ENCODE measurements around the gene HOXD4. TPM values are rescaled to one million over a fixed set of nuclear protein-coding genes. Genes with fewer than 3 reads are reported as not detected.

Gene HOXD4
- total RNA-seq, 1 donor = 1.1 TPM

- no peak for TF ChIP-seq CTCF (IDR thresholded peaks at IDR 0.05; ENCODE audit: insufficient read depth, low read length)
- DNase-seq (ENCODE audit: low read depth) = no peak
- H3K4me3 ChIP-seq (ENCODE audit: low read depth, low read length) = no peak overlapping the region
Measured at GRCh38 chr2:176149481-176149938, 1.8 kb upstream of the HOXD4 start.

GRCh38 chr2:176149939-176150583 lies 1.3 kb upstream of the HOXD4 start:
- no peak for DNase-seq (ENCODE audit: low read depth)
- TF ChIP-seq CTCF (IDR thresholded peaks at IDR 0.05; ENCODE audit: insufficient read depth, low read length) = no peak
- H3K4me3 ChIP-seq (ENCODE audit: low read depth, low read length) = no peak overlapping the region

- H3K4me3 ChIP-seq (ENCODE audit: low read depth, low read length) = no peak overlapping the region
- TF ChIP-seq CTCF (IDR thresholded peaks at IDR 0.05; ENCODE audit: insufficient read depth, low read length) = no peak
- no peak for DNase-seq (ENCODE audit: low read depth)
Measured at GRCh38 chr2:176150584-176151441, 537 bp upstream of the HOXD4 start.

- TF ChIP-seq CTCF (IDR thresholded peaks at IDR 0.05; ENCODE audit: insufficient read depth, low read length) = no peak
- no peak for DNase-seq (ENCODE audit: low read depth)
- H3K4me3 ChIP-seq (ENCODE audit: low read depth, low read length) = peak overlapping the region; percentile 9
Measured at GRCh38 chr2:176152350-176153181, 1.2 kb downstream of the HOXD4 start.

DNA sequence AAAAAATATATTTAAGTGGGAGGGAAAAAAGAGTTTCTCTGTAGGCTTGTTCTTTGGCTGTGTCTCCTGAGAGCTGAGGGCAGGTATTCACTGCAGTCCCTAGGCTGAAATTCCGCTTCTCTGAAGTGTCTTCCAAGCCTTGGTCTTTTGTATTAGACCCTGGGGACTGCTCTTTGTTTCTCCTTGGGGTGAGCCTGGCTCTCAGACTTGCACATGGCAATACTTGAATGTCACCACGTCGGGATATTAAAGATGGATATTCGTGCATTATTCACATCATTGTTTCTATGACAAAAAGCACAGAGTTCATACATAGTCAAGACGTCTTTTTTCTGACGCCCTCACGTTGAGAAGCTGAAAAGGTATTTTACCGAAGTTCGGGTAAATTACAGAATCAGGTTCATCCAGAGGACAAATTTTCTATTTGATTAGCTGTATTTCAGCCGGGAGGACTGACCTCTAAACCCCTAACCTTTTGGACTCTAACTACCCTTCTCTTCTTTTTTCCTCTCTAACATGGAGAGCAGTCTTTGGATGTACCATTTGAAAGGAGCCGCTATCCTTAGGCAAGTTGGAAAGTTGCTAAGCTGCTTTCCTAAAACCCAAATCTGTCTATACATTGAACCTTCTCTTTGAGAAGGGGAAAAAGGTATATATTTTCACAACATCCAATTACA lies 3.4 kb downstream of the HOXD4 start:
- TF ChIP-seq CTCF (IDR thresholded peaks at IDR 0.05; ENCODE audit: insufficient read depth, low read length) = no peak
- no peak for DNase-seq (ENCODE audit: low read depth)
- H3K4me3 ChIP-seq (ENCODE audit: low read depth, low read length) = no peak overlapping the region
